NCI-H526 (cell line): ENCODE measurements around the gene AP3S2.

Experiments
- DNase-seq, 2 experiments: peaks; one replicate each; lab custom pipeline; 2025; lab: John Stamatoyannopoulos, UW

AP3S2 gene

GRCh38 chr15:89814112-89814742 is 79.6 kb downstream of the AP3S2 start:
- DNase-seq: no peak

- DNase-seq: no peak
Measured at GRCh38 chr15:89813381-89814111, 80.2 kb downstream of the AP3S2 start.

- no peak for DNase-seq
Measured at GRCh38 chr15:89812847-89813320, 80.9 kb downstream of the AP3S2 start.

GRCh38 chr15:89812011-89812846 is 81.6 kb downstream of the AP3S2 start:
- no peak for DNase-seq

- DNase-seq: no peak
Measured at GRCh38 chr15:89810837-89811236, 83.0 kb downstream of the AP3S2 start.

GRCh38 chr15:89809787-89810148 is 84.0 kb downstream of the AP3S2 start:
- no peak for DNase-seq

- no peak for DNase-seq
Measured at GRCh38 chr15:89809093-89809786, 84.6 kb downstream of the AP3S2 start.

GRCh38 chr15:89808160-89808870 is 85.5 kb downstream of the AP3S2 start:
- no peak for DNase-seq

GRCh38 chr15:89807689-89808088 is 86.1 kb downstream of the AP3S2 start:
- no peak for DNase-seq

- no peak for DNase-seq
Measured at GRCh38 chr15:89806559-89807550, 86.9 kb downstream of the AP3S2 start.

- DNase-seq: no peak
Measured at GRCh38 chr15:89806210-89806558, 87.6 kb downstream of the AP3S2 start.

- no peak for DNase-seq
Measured at GRCh38 chr15:89805241-89806209, 88.3 kb downstream of the AP3S2 start.

GRCh38 chr15:89803941-89804800 is 89.6 kb downstream of the AP3S2 start:
- no peak for DNase-seq

GRCh38 chr15:89802986-89803824 is 90.6 kb downstream of the AP3S2 start:
- no peak for DNase-seq

- DNase-seq: no peak
Measured at GRCh38 chr15:89802231-89802928, 91.4 kb downstream of the AP3S2 start.

- DNase-seq: no peak
Measured at GRCh38 chr15:89801471-89802195, 92.2 kb downstream of the AP3S2 start.
